Measurements from ENCODE around the gene NODAL. TPM values are rescaled to one million over a fixed set of nuclear protein-coding genes. Genes with fewer than 3 reads are reported as not detected.

NODAL gene
- polyA plus RNA-seq, 1 donor from 2014 or later: not detected

- peaks cover 72% of the 10 kb centered on the region for H3K79me2 ChIP-seq (replicated peaks; ENCODE audit: insufficient read depth, low read length)
- H4K20me1 ChIP-seq (ENCODE audit: insufficient read depth): peaks cover 4% of the 10 kb centered on the region
- no peak overlapping the region for H2AFZ ChIP-seq (ENCODE audit: low read depth, low read length)
- no peak overlapping the region for H3K27ac ChIP-seq (ENCODE audit: low read length)
- no peaks in the 10 kb centered on the region for H3K36me3 ChIP-seq (ENCODE audit: insufficient read depth, low read length)
- H3F3A ChIP-seq (ENCODE audit: insufficient read depth, low read length, poor library complexity, severe bottlenecking): no peaks in the 10 kb centered on the region
- no peaks in the 10 kb centered on the region for H3K27me3 ChIP-seq (ENCODE audit: insufficient read depth, low read depth, low read length)
- H3K4me2 ChIP-seq (ENCODE audit: low read length): no peak overlapping the region
- H3K9me3 ChIP-seq (ENCODE audit: low read length): no peaks in the 10 kb centered on the region
- no peak overlapping the region for H3K9ac ChIP-seq (ENCODE audit: low read length)
- TF ChIP-seq SMC3 (conservative IDR thresholded peaks at IDR 0.05; ENCODE audit: poor library complexity) (no peak), CTCF (IDR thresholded peaks at IDR 0.05; ENCODE audit: poor library complexity, severe bottlenecking) (no peak), EZH2 (IDR thresholded peaks at IDR 0.05; ENCODE audit: borderline replicate concordance, insufficient read depth, low read length, poor library complexity, severe bottlenecking) (no peak), EP300 (conservative IDR thresholded peaks at IDR 0.05; ENCODE audit: poor library complexity, severe bottlenecking) (no peak), POLR2AphosphoS5 (IDR thresholded peaks at IDR 0.05) (no peak), RAD21 (conservative IDR thresholded peaks at IDR 0.05) (no peak), MXI1 (conservative IDR thresholded peaks at IDR 0.05; ENCODE audit: poor library complexity, severe bottlenecking) (no peak), REST (IDR thresholded peaks at IDR 0.05; ENCODE audit: borderline replicate concordance) (no peak), TAF1 (IDR thresholded peaks at IDR 0.05; ENCODE audit: low read depth) (no peak)
- H3K9me2 ChIP-seq (ENCODE audit: insufficient read depth, low read length): no peaks in the 10 kb centered on the region
- H3K4me3 ChIP-seq (ENCODE audit: low read length): no peak overlapping the region
Observed at GRCh38 chr10:70409772-70410171, 31.7 kb downstream of the NODAL start.

GRCh38 chr10:70405037-70405824 is 36.2 kb downstream of the NODAL start:
- Histone ChIP-seq H2AFZ (ENCODE audit: low read depth, low read length) (no peak overlapping the region), H3K27ac (ENCODE audit: low read length) (peak overlapping the region; percentile 70), H3K36me3 (ENCODE audit: insufficient read depth, low read length) (no peaks in the 10 kb centered on the region), H3K4me3 (ENCODE audit: low read length) (peak overlapping the region; percentile 97), H4K20me1 (ENCODE audit: insufficient read depth) (peaks cover 4% of the 10 kb centered on the region), H3K9ac (ENCODE audit: low read length) (peak overlapping the region; percentile 88), H3F3A (ENCODE audit: insufficient read depth, low read length, poor library complexity, severe bottlenecking) (no peaks in the 10 kb centered on the region), H3K9me3 (ENCODE audit: low read length) (no peaks in the 10 kb centered on the region), H3K9me2 (ENCODE audit: insufficient read depth, low read length) (no peaks in the 10 kb centered on the region), H3K27me3 (ENCODE audit: insufficient read depth, low read depth, low read length) (no peaks in the 10 kb centered on the region), H3K79me2 (replicated peaks; ENCODE audit: insufficient read depth, low read length) (peaks cover 38% of the 10 kb centered on the region), H3K4me2 (ENCODE audit: low read length) (peak overlapping the region; percentile 86)
- TF ChIP-seq RAD21 (conservative IDR thresholded peaks at IDR 0.05) (no peak), POLR2AphosphoS5 (IDR thresholded peaks at IDR 0.05) (no peak), MXI1 (conservative IDR thresholded peaks at IDR 0.05; ENCODE audit: poor library complexity, severe bottlenecking) (no peak), SMC3 (conservative IDR thresholded peaks at IDR 0.05; ENCODE audit: poor library complexity) (no peak), EZH2 (IDR thresholded peaks at IDR 0.05; ENCODE audit: borderline replicate concordance, insufficient read depth, low read length, poor library complexity, severe bottlenecking) (no peak), EP300 (conservative IDR thresholded peaks at IDR 0.05; ENCODE audit: poor library complexity, severe bottlenecking) (no peak), REST (IDR thresholded peaks at IDR 0.05; ENCODE audit: borderline replicate concordance) (peak; percentile 8)

Data from neural cell (in vitro differentiated cells).